AG04449 (cell line): ENCODE data around the gene SSH3.
A peak's percentile ranks its signal among the peaks of the same experiment; 100 is the strongest.

ENCODE experiments used
- CTCF ChIA-PET: fragments of 350-600 bp; formaldehyde crosslinking; extraction: SDS; loops from one replicate; lab custom pipeline; 2021; ENCODE audit warnings: antibody characterized with exemption; lab: Yijun Ruan, JAX
- POLR2A ChIA-PET: fragments of 400-600, 350-600 bp; formaldehyde crosslinking; extraction: SDS; loops from one replicate; lab custom pipeline; 2020; ENCODE audit warnings: antibody characterized with exemption, inconsistent platforms; lab: Yijun Ruan, JAX
- DNase-seq: peaks from one replicate; pipeline ENCODE4 v3.0.0-alpha.2; 2010; ENCODE audit warnings: low read depth, low spot score
- H3K4me3 ChIP-seq: 2 replicates; pipeline ENCODE4 v1.5.1; 2011; ENCODE audit warnings: low read depth, mild to moderate bottlenecking, control low read depth, low read length
- CTCF ChIP-seq: IDR thresholded peaks from one replicate; pipeline ENCODE4 v1.5.1; 2011; ENCODE audit warnings: mild to moderate bottlenecking, moderate library complexity, low read length, control low read depth, inconsistent platforms; ENCODE audit not compliant: insufficient read depth; ENCODE audit errors: missing control alignments

The SSH3 gene

GRCh38 chr11:67275606-67276409 lies 27.5 kb upstream of the SSH3 start:
- ChIA-PET POLR2A (no interaction called here), CTCF (interaction anchor here (0.7 kb wide), 1 partner anchor 12 kb away, joined by 3 read pairs; no protein-coding TSS in a partner anchor)
- no peak for TF ChIP-seq CTCF
- H3K4me3 ChIP-seq = no peak overlapping the region
- DNase-seq = no peak

GRCh38 chr11:67276781-67277230 lies 26.5 kb upstream of the SSH3 start:
- H3K4me3 ChIP-seq = peak overlapping the region; percentile 52
- TF ChIP-seq CTCF = peak; percentile 51
- no peak for DNase-seq
- ChIA-PET POLR2A (interaction anchor here (1.4 to 2.9 kb wide), 2 partner anchors 11 to 41 kb away, joined by 8 to 18 read pairs; partner anchors contain the start of gene ANKRD13D), CTCF (interaction anchor here (0.9 to 3.1 kb wide), 7 partner anchors 10 to 105 kb away, joined by 3 to 20 read pairs (median 8); partner anchors contain the start of genes ANKRD13D and GRK2)

- TF ChIP-seq CTCF = no peak
- ChIA-PET POLR2A (interaction anchor here (0.7 to 2.9 kb wide), 3 partner anchors 11 to 40 kb away, joined by 3 to 18 read pairs (median 8); partner anchors contain the start of genes ANKRD13D and SSH3), CTCF (interaction anchor here (0.9 to 3.1 kb wide), 8 partner anchors 10 to 105 kb away, joined by 3 to 20 read pairs (median 6); partner anchors contain the start of genes ANKRD13D and GRK2)
- peak overlapping the region; percentile 52 for H3K4me3 ChIP-seq
- no peak for DNase-seq
These were observed 25.9 kb upstream of the SSH3 start for GRCh38 chr11:67277231-67277961.

- CTCF ChIA-PET = interaction anchor here (1.1 to 7.0 kb wide), 8 partner anchors 8 to 73 kb away, joined by 3 to 48 read pairs (median 8); partner anchors contain the start of gene ANKRD13D
- POLR2A ChIA-PET = interaction anchor here (0.7 to 2.9 kb wide), 3 partner anchors 10 to 39 kb away, joined by 3 to 18 read pairs (median 8); partner anchors contain the start of genes ANKRD13D and SSH3
- no peak for TF ChIP-seq CTCF
- no peak overlapping the region for H3K4me3 ChIP-seq
- no peak for DNase-seq
These were observed 25.0 kb upstream of the SSH3 start for GRCh38 chr11:67278135-67278938.

GRCh38 chr11:67278939-67279588 lies 24.3 kb upstream of the SSH3 start:
- no peak for TF ChIP-seq CTCF

More at GRCh38 chr11:67278939-67279588, 24.3 kb upstream of the SSH3 start:
- ChIA-PET POLR2A (interaction anchor here (2.9 kb wide), 1 partner anchor 9 kb away, joined by 18 read pairs; the partner anchor contains the start of gene ANKRD13D), CTCF (interaction anchor here (1.1 to 7.0 kb wide), 5 partner anchors 9 to 72 kb away, joined by 3 to 48 read pairs (median 5); partner anchors contain the start of gene ANKRD13D)
- no peak overlapping the region for H3K4me3 ChIP-seq
- no peak for DNase-seq
